NCI-H1417 treated with DMSO at 0.1 percent for 48 hours (cell line): ENCODE results near the gene AKT3.
A peak's percentile ranks its signal among the peaks of the same experiment; 100 is the strongest.
"Not testable (repeated sequence)": the region's sequence is repeated elsewhere in the genome, so short reads cannot be mapped to it uniquely, and the experiment has no call there.

ENCODE experiments used
- DNase-seq: peaks from one replicate; lab custom pipeline; 2025; lab: John Stamatoyannopoulos, UW

The AKT3 gene

DNA sequence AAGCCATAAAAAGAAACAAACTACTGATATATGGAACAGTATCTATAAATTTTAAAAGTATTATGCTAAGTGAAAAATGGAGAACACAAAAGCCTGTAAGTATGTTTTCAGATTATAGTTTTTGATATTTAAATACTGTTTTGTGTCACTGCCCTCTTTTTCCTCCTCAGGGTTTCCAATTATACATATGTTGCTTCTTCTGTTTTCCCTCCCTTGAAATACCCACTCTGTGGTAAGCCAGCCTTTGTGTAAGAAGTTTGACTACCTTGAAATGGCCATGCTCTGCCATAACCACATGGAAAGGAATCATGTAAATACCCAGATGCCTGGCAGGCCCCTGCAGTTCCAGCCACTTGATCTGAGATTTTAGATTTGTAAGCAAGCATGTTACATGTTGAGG is 248.3 kb downstream of the AKT3 start:
- DNase-seq, result no peak

DNA sequence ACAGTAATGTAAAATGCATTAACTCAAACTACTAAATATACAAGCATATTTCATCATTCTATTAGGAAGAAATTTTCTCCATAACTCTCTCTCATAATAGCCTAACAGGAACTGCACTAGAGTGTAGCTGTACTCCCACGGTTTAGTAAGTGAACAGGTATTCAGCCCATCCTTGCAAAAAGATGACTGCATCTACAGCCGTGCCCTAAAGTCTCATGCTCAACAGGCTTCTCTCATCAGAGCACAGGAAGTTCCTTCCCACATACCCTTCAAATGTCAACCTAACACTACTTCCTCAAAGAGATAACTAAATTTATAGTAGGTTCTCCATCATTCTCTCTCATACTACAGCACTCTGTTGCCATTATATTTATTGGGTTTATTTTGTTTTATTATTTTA is 251.6 kb downstream of the AKT3 start:
- DNase-seq, result no peak

DNA sequence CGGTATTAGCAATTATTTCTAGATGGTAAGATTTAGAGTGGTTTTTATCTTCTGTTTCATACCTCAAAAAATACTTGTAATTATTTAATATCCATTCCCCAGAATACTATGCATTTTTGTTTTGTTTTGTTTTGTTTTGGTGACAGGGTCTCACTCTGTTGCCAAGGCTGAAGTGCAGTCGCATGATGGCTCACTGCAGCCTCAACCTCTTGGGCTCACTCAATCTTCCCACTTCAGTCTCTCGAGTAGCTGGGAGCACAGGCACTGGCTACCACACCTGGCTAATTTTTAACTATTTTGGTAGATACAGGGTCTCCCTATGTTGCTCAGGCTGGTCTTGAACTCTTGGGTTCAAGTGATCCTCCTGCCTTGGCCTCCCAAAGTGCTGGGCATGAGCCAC is 252.7 kb downstream of the AKT3 start:
- DNase-seq, result no peak

DNA sequence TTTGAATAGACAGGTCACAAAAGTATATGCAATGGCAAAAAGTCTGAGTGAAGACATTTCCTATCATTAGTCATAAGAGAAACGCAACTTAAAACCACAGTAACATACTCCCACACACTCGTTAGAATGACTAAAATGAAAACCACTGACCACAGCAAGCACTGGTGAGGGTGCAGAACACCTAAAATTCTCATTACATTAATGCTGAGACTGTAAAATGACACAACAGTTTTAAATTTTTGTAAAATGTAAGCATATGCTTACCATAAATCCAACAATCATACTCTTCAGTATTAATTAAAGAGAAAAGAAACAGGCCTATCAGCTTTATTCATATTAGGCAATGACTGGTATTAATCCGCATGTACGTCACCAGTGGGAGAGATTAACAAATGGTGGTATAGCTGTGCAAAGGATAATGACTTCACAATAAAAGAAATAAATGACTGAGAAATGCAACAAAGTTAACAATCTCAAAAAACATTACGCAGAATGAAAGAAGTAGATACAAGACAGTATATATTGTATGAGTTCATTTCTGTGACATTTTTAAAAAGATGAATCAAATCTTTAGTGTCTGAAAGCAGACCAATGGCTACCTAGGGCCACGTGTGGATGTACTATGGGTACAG is 253.5 kb downstream of the AKT3 start:
- DNase-seq, result no peak

DNA sequence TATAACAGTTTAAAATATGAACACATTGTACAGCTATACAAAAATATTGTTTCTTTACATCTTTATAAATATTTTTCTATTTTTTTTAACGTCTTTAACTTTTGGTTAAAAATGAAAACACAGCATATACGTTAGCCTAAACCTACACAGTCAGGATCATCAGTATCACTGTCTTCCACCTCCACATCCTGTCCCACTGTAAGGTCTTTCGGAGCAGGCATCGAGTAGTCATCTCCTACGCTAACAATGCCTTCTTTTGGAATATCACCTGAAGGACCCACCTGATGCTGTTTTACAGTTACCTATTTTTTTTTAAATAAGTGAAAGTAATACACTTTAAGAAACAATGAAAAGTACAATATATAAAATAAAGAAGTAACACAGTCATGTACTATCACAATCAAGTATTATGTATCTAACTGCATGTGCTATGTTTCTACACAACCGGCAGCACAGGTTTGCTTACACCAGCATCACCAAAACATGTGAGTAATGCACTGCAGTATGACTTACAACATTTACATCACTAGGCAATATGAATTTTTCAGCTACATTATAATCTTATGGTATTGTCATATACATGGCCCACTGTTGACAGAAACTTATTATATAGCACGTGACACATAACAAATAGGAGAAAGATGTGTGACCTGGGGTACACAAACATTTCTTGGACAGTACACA is 254.4 kb downstream of the AKT3 start:
- no peak for DNase-seq

DNA sequence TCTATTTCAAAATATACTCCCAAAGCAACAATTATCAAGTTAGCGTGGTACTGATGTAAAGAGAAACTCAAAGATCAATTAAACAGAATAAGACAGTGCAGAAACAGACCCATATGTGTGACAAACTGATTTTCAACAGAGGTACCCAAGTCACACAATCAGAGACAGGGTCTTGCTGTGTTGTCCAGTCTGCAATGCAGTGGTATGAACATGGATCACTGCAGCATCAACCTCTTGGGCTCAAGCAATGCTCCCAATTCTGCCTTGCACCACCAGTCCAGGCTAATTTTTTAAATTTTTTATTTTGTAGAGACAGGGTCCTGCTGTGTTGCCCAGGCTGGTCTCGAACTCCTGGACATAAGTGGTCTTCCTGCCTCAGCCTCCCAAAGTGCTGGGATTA is 255.6 kb downstream of the AKT3 start:
- DNase-seq, result no peak

DNA sequence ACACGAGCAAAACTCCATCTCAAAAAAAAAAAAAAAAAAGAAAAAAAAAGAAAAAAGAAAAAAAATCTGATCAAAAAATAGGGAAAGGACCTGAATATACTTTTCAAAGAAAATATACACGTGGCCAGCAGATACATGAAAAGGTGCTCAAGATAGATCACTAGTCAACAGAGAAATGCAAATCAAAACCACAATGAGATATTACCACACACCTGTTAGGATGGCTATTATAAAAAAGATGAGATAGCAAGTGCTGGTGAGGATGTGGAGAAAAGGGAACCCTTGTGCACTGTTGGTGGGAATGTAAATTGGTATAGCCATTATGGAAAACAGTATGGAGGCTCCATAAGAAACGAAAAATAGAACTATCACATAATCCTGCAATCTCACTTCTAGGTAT is 260.8 kb downstream of the AKT3 start:
- DNase-seq, result not testable (repeated sequence)

DNA sequence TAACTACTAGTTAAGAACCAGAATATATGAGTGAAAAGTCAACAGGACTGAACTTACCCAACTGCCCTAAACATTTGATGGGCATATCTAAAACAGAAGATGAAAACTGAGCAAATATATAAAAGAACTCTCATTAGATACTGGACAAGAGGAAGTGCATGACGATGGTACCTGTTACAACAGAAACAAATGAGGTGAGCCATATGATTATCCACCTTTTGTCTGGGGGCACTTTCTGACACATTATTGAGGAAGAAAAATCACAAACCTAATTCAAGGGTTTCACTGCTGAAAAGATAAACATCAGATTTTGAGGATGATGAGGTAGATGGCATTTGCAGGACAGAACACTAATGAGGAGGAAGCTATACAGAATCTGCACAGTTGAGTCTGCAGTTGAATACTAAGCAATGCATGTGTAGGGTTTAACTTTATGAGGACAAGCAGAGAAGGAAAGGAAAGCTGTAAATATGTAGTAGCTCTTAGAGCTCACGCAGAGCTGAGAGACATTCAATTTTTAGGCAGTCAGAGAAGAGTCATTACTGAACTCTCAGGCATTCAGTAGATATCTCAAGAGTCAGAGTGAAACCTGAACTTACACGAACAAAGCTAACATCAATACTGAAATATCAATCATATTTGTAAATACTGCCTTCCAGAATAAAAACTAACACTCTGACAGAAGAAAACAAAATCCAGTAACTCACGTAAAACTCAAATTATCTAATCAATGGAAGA is 262.1 kb downstream of the AKT3 start:
- no peak for DNase-seq

DNA sequence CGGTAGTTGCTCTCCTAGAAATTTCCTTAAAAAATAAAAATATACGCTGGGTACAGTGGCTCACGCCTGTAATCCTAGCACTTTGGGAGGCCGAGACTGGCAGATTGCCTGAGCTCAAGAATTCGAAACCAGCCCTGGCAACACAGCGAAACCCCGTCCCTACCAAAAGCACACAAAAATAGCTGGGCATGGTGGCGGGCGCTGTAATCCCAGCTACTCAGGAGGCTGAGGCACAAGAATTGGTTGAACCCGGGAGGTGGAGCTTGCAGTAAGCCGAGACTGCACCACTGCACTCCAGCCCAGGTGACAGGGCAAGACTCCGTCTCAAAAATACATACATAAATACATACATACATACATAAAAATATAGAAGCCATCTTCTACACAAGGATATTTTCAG is 262.8 kb downstream of the AKT3 start:
- no peak for DNase-seq

DNA sequence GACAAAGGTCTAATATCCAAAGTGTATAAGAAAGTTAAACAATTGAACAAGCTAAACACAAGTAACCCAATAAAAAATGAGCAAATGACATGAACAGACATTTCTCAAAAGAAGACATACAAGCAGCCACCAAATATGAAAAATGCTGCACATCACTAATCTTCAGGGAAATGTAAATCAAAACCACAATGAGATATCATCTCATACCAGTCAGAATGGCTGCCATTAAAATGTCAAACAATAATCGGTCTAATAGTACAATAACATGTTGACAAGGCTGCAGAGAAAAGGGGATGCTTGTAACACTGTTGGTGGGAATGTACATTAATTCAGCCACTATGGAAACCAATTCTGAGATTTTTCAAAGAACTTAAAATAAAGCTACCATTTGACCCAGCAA is 264.1 kb downstream of the AKT3 start:
- no peak for DNase-seq

DNA sequence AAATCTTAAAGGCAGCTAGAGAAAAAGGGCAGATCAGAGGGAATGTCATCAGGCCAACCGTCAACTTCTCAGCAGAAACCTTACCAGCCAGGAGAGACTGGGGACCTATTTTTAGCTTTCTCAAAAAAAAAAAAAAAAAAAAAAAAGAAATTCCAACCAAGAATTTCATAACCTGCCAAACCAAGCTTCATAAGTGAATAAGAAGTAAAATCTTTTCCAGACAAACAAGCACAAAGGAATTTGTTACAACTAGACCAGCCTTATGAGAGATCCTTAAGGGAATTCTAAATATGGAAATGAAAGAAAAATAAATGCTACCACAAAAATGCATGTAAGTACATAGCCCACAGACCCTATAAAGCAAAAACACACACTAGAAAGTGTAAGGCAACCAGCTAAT is 267.7 kb downstream of the AKT3 start:
- no peak for DNase-seq

DNA sequence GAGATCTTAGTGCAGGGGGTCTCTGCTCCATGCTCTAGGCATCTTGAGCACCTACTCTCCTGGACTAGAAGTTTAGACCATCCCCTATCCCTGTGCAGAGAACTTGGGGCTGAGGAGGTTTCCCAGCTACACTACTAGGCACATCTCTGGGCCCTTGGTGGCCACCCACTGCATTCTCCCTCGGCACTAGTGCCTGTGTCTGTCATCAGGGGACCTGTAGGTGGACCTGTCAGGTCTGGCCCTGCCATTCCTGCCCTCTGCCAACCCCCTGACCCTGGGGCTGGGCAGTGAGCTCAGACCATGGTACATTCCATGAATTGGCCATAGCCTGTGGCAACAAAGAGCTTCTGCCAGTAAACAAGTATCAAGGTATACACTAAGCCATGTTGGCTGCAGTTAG is 269.1 kb downstream of the AKT3 start:
- DNase-seq, result no peak

DNA sequence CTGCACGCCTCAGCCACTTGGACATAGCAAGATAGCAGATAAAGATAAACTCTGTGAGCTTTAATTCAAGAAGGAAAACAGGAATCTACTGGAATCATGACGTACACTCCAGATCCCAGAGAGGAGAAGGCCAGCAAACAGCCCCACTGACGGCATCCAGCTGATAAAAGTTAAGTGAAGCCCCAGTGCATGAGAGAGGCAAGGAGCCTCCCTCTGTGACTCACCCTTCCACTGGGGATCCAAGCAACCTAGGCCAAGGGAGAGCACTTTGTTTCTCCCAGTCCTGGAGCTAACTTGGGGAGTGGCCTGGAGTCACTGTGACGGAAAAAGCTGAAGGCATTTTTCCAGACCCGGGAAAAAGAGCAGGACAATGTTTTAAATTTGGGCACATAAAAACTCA is 270.0 kb downstream of the AKT3 start:
- DNase-seq, result no peak

DNA sequence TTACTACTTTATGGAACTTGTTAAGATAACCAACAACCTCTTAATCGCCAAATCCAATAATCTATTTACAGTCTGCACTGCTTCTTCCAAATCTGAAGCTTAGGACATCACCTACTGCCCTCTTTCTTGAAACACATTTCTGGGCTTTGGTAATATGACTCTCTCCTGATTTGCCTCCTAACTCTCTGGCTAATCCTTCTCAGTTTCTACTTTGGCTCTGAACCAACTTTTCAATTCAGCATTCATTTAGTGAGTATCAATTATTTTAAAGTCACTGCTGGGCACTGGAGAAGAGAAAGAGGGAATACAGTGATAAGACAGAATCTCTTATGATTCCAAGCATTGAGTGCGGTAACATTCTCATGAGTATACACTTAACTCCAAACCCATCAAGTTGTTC is 275.0 kb downstream of the AKT3 start:
- DNase-seq, result peak; percentile 21

DNA sequence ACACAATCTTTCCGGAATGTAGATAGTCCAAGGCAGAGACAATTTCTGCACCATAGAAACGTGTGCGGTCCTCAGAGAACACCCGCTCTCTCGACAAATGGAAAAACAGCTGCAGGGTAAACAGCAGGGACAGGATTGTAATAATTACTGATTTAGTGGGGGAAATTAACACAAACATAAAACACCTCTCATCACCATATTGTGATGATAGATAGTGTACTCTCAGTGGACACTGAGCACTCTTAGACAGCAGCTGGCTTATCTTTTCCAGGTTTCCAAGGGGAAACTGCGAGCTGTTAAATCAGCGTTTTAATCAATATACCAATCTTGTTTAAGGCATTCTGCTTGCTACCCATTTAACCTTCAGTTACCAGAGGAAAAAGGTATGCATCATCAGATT is 277.1 kb downstream of the AKT3 start:
- peak; percentile 61 for DNase-seq

DNA sequence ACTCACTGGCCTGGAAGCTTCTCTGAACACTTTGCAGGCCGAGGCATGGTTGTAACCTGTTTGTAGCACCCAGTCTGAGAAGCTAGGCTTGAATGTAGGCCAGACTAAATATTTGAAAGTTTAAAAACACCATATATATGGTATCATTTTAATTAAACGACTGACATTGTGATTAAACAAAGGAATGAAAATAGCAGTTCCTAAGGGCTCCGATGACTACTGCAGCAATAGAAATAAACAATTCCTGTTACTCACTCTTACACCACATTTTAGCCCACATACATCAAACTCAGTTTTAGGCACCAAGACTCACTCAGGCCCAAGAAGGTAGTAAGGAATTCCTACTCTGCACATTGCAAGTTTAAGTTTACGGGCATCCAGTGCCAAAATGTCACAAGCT is 281.2 kb downstream of the AKT3 start:
- DNase-seq, result no peak

DNA sequence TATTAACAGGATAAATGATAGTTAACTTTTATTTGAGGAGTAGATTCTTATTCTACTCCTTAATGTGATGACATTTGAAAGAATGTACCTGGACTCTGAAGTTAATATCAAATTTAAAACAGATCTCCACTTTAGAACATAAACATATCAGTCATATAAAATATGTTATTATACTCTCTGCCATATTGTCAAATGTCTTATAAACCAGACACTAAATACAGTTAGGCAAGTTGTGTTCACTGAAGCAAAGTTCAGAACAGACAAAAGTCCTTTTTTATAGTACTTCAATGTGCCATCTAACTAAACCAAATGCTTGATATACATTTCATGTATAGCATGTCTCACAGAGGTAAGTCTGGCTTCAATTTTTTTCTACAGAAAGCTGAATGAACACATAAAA is 285.2 kb downstream of the AKT3 start:
- no peak for DNase-seq

DNA sequence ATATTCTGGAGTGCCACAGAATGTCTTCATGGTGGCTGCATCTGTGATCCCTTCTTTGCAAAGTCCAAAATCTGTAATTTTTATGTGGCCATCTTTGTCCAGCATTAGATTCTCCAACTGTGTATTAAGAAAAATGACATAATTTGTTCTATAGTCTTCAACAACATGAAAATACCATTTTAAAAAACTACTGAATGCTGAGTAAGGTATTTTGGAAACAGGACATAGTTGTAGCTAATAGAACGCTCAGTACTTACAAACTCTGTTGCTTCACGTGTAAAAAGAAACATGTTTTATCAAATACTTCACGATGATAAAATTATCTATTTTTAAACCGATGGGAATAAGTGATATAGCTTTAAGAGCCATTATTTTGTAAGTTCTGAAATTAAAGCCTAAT is 286.3 kb downstream of the AKT3 start:
- DNase-seq, result no peak

DNA sequence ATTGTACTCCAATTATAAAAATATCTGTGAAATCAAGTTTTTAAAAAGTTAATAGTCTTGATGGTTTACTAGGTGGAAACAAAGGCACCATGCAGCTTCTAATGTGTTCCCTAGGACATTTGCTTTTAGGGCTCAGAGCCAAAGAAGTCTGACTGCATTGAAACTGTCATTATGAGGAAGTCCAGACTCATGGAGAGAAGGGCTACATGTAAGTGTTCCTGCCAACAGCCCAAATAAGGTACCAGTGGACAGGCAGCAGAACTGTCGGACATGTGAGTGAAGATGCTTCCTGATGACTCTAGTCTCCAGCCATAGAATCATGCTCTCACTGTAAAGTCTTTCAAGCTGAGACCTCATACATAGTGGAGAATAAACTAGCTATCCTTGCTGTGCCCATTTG is 287.6 kb downstream of the AKT3 start:
- DNase-seq, result no peak

DNA sequence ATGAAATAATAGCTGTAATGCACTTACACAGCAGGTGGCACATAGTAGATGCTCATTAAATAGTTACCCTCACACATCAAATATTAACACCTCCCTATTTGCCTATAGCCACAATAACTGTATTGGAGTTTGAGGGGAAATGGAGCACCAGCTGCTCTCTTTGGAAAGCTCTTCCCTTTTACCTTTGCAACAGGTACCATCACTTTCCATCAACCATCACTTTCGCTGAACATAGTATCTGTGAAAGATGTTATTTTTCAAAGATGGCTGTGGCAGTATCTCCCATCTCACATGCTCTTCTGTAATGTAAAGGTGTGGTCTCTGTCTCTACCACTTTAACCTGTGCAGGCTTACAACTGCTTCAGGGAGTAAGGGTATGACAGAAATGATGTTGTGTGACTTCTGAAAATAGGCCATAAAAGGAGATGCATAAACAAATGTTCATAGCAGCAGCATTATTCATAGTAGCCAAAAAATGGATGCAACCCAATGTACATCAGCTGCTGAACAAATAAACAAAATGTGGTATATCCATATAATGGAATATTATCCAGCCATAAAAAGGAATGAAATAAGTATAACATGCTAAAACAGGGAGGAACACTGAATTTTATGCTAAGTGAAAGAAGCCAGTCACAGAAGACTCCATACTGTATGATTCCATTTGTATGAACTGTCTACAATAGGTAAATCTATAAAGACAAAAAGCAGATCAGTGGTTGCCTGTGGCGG is 288.3 kb downstream of the AKT3 start:
- no peak for DNase-seq

DNA sequence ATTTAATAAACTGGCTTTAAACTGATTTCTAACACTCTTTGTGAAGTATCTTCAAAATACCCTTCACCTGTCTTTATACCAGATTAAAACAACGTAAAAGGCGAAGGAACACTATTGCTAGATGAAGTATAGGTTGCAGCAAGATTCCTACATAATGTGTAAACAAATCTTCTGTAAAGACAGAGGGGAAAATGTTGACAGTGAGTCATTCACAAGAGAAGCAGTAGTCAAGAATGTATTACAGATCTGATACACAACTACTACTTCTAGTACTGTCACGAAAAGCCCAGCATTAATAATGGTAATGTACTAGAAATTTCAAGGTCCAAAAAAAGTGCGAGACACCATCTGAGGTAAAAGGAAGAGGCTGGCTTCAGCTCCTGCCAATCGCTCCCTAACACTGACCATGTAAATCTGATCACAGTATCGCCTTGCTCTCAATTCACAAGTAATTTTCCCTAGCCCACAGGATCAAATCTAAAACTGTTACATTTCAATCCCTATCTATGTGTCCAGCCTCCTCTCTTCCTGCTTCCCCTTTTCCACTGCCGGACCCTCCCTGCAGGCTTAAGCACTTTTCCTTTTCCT is 290.4 kb downstream of the AKT3 start:
- no peak for DNase-seq

DNA sequence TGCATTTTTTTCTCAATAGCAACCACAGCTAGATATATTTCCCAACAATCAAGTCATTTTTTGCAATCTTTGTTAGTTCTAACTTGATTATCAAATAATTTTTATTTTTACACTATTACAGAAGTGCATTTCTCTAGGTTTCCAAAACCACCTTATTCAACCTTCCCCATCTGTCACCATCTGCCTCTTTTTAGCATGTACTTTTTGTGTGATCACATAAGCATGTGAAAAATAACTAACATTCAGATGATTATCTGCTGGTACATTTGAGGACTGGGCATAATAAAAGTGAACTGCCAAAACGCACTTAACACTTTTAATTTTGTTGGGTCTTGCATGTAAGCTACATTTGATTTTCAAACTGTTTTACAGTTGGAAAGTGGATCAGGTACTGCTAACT is 291.5 kb downstream of the AKT3 start:
- no peak for DNase-seq
